ENCODE measurements around the gene CWF19L2.

GRCh38 chr11:107473792-107474191 lies 16.2 kb upstream of the CWF19L2 start:
- no peak for TF ChIP-seq EZH2 (IDR thresholded peaks at IDR 0.05; ENCODE audit: low read length, unreplicated experiment)
- no peak for TF ChIP-seq CTCF (conservative IDR thresholded peaks at IDR 0.05; ENCODE audit: low read depth, low read length)

Measured in PC-3 (cell line).